NCI-H226 (cell line): Measurements from ENCODE around the gene STBD1.
"Not testable (repeated sequence)": the region's sequence is repeated elsewhere in the genome, so short reads cannot be mapped to it uniquely, and the experiment has no call there.

ENCODE experiments used
- DNase-seq: peaks from one replicate; pipeline ENCODE4 v3.0.0-alpha.2; 2015

STBD1 gene

DNA sequence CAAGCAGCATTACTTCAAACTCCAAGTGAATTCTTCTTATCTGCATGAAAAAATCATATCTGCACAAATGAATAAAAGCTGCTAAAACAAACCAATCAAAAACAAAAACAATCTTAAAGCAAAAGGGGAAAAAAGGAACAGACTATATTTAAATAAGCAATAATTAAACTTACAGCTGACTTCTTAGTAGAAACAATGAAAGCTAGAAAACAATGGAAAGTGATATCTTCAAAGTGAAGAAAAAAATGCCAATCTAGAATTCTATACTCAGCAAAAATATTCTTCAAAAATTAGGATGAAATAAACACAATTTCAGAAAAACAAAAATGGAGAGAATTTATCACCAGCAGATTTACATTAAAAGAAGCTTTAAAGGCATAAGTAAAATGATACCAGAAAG is 20.0 kb downstream of the STBD1 start:
- no peak for DNase-seq

DNA sequence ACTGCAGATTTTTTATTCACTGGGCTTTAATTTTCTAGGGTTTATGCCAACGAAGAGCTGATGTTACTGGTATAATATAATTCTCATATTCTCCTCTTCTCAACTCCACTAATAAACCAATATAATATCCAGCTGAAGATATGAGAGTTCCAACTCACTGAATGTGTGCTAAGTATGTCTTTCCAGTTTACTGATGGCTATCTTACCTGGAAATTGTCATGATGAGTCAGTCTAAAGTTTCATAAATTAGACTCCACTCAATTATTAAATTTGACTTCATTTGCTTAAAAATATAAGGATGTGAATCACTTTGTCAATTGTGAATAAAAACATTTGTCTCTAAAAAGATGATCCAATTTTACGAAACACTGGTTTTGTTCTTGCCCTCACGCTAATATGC is 28.4 kb downstream of the STBD1 start:
- DNase-seq, result no peak

DNA sequence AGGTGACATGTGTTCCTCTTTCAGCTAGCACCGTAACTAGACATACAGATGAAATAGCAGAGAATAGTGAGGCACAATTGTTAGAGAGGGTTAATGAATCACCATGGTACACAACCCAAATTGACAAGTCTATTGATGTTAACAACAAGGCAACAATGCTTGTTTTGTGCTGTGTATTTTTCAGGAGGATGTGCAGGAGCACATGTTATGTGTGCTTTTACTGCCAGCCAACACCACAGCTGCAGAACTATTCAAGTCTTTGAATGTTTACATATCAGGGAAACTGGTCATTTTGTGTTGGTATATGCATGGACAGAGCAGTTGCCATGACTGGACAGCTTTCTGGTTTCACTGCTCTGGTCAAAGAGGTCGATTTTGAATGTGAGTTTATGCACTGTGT is 32.8 kb downstream of the STBD1 start:
- DNase-seq, result no peak

DNA sequence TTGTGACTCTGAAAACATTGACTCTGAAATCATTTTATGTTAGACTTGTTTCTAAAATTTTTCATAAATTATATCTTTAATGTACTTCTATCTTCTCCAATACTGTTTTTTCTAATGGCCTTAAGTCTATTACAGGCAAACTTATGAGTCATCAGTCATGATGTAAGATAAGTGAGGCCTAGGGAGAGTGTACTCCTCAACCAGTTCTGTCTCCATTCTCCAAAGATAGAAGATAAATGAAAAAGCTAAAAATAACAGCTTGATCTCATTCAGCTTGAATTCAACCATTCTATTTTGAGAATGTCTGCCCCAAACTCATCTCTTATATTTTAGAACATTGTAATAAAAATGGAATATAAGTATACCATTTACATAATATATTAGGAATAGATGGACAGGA is 34.5 kb downstream of the STBD1 start:
- peak; percentile 44 for DNase-seq

DNA sequence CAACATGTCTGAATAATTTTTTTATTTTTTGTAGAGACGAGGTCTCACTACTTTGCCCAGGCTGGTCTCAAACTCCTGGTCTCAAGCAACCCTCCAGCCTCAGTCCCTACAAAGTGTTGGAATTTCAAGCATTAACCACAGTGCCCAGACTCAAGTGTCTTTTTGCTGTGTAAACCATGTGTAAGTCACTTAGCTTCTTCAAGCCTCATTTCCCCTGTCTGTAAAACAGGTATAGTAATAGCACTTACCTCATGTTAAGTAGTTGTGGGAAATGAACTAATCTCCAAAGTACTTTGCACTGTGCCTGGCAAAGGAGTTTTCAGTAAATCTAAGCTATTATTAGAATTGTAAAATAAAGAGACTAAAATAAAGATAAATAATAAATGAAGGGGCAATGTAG is 35.7 kb downstream of the STBD1 start:
- DNase-seq, result no peak

DNA sequence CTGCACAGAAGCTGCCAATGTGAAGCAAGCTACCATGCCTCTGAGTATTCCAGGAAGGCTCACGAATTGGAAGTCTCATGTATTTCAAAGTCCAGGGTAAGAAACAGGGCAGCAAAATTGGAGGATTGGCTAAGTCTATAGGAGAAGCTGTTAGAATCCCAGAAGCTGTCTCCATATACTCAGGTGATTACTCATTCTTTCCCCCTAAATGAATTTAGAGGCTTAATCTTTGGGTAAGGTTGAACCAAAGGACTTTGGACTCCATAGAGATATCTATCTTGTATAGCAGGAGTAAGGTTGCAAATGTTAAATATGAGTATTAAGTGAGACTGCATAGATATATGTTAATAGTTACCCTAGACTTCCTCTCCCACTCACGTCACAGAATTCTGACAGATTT is 36.3 kb downstream of the STBD1 start:
- DNase-seq, result no peak

DNA sequence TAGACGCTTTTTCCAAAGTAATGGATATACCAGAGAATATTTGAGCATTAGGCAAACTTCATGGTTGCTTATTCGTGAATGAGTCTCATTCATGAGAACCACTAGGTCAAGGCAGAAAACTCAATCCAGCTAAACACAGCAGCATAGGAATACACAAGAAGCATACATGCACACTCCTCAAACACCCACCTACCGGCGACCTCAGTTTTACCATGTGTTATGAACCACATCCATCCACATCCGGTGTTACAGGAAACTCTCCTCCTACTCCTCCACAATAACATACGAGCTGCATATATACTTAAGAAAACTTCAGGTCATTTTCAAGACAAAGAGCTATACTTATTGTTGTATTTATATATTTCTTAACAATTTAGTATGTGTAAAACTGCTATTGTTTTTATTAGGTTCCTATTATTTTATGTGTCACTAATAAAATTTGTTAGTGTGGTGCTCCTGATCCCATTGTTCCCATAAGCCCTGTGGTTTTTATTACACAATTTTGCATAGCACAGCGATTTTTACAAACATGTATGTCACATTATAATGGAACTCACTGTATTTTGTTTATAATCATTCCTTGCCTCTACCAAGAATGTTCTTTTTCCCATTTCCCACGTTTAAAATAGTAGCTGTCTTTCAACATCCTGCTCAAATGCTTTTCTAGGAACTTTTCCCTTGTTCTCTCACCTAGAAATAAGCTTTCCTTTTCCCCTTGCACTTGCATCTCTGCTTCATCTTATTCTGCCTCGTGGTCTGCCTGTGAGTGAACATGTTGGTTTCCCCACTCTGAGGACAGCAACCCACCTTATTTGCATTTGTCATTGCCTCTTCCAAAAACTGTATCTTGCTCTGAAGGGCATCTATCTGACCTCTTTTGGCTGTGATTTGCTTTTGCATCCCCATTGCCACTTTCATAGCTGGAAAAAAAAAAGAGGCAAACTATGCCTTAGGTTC is 48.3 kb downstream of the STBD1 start:
- no peak for DNase-seq

DNA sequence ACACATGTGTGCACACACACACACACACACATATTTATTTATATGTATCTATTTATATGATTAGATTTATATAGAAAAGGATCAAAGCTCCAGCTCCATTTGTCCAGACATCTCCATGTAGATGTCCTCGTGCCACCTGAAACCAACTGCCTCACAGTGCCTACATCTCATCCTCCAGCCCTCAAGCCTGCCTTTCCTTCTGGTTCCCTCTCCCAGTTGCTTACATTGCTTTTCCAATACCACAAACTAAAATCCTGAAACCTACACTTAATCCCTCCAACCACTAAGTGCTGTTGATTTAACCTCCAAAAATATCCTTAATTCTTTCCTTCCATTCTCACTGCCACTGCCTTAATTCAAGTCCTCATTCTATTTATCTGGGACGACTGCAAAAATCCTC is 51.4 kb downstream of the STBD1 start:
- DNase-seq, result no peak

DNA sequence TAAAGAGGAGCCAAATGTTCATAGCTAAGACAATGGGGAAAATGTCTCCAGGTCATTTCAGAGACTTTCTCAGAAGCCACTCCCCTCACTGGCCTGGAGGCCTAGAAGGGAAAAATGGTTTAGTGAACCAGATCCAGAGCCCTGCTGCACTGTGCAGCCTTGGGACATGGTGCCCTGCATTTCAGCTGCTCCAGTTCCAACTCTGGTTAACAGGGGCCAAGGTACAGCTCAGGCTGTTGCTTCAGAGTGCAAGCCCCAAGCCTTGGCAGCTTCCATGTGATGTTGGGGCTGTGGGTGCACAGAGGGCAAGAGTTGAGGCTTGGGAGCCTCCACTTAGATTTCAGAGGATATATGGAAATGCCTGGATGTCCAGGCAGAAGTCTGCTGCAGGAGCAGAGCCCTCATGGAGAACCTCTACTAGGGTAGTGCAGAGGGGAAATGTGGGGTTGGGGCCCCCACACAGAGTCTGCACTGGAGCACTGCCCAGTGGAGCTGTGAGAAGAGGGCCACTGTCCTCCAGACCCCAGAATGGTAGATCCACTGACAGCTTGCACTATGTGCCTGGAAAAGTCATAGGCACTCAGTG is 53.4 kb downstream of the STBD1 start:
- not testable (repeated sequence) for DNase-seq
